ENCODE results near the gene AFF3.

AFF3 gene

GRCh38 chr2:99922664-99923063 lies 219.7 kb downstream of the AFF3 start:
- no peak for DNase-seq

GRCh38 chr2:99921903-99922302 lies 220.5 kb downstream of the AFF3 start:
- no peak for DNase-seq

GRCh38 chr2:99918389-99918788 lies 224.0 kb downstream of the AFF3 start:
- DNase-seq: no peak

GRCh38 chr2:99915108-99915675 lies 227.2 kb downstream of the AFF3 start:
- DNase-seq: no peak

- DNase-seq: no peak
These were observed 230.7 kb downstream of the AFF3 start for GRCh38 chr2:99911736-99912135.

GRCh38 chr2:99910902-99911301 lies 231.5 kb downstream of the AFF3 start:
- no peak for DNase-seq

- no peak for DNase-seq
These were observed 236.8 kb downstream of the AFF3 start for GRCh38 chr2:99905636-99906035.

GRCh38 chr2:99905025-99905424 lies 237.4 kb downstream of the AFF3 start:
- DNase-seq: no peak

GRCh38 chr2:99903981-99904380 lies 238.4 kb downstream of the AFF3 start:
- DNase-seq: no peak

GRCh38 chr2:99900556-99900955 lies 241.8 kb downstream of the AFF3 start:
- DNase-seq: no peak

GRCh38 chr2:99899882-99900281 lies 242.5 kb downstream of the AFF3 start:
- no peak for DNase-seq

GRCh38 chr2:99899058-99899855 lies 243.1 kb downstream of the AFF3 start:
- DNase-seq: no peak

- no peak for DNase-seq
These were observed 243.9 kb downstream of the AFF3 start for GRCh38 chr2:99898336-99899048.

- no peak for DNase-seq
These were observed 251.0 kb downstream of the AFF3 start for GRCh38 chr2:99891428-99891780.

- DNase-seq: no peak
These were observed 251.6 kb downstream of the AFF3 start for GRCh38 chr2:99890568-99891427.

GRCh38 chr2:99888617-99889016 lies 253.8 kb downstream of the AFF3 start:
- DNase-seq: no peak

GRCh38 chr2:99886418-99886817 lies 256.0 kb downstream of the AFF3 start:
- no peak for DNase-seq

- no peak for DNase-seq
These were observed 259.0 kb downstream of the AFF3 start for GRCh38 chr2:99883358-99883757.

GRCh38 chr2:99881901-99882591 lies 260.3 kb downstream of the AFF3 start:
- peak; percentile 49 for DNase-seq

- peak; percentile 53 for DNase-seq
These were observed 261.5 kb downstream of the AFF3 start for GRCh38 chr2:99880964-99881294.

GRCh38 chr2:99880148-99880963 lies 262.0 kb downstream of the AFF3 start:
- no peak for DNase-seq

- DNase-seq: no peak
These were observed 262.9 kb downstream of the AFF3 start for GRCh38 chr2:99879481-99879880.

All from NCI-H345 (cell line).